ENCODE data around the gene OR6P1.

The OR6P1 gene

DNA sequence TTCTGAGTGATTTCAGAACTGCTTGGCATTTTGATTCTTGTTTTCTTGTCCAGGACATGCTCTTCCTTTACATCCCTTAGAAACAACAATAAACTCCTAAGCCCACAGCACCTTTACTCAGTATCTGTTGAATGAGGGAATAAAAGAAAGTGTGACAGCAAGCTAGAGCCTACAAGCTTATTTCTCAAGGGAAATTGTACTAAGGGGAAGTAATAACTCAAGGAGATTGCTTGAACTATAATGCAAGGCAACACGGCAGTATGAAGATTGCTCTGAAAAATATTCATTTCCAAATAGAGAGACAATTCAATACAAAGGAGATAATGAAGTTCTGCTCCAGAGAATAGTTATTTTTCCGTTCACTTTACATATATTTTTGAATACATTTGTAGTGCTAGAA lies 6.5 kb downstream of the OR6P1 start:
- Histone ChIP-seq H3K36me3 (no peaks in the 10 kb centered on the region), H3K4me1 (no peaks in the 10 kb centered on the region), H3K4me3 (ENCODE audit: low read depth, low read length) (no peak overlapping the region), H3K9me3 (no peaks in the 10 kb centered on the region; the same call in 1 of the 2 replicates), H3K27me3 (no peaks in the 10 kb centered on the region)
- no peak for TF ChIP-seq CTCF (IDR thresholded peaks at IDR 0.05; ENCODE audit: low read depth, low read length)
- no peak for DNase-seq

GRCh38 chr1:158559696-158560095 lies 10.7 kb downstream of the OR6P1 start:
- no peaks in the 10 kb centered on the region for H3K36me3 ChIP-seq
- no peaks in the 10 kb centered on the region for H3K4me1 ChIP-seq
- DNase-seq, result no peak
- no peaks in the 10 kb centered on the region for H3K27me3 ChIP-seq
- no peak overlapping the region for H3K4me3 ChIP-seq (ENCODE audit: low read depth, low read length)
- H3K9me3 ChIP-seq, result no peaks in the 10 kb centered on the region; the same call in 1 of the 2 replicates
- no peak for TF ChIP-seq CTCF (IDR thresholded peaks at IDR 0.05; ENCODE audit: low read depth, low read length)

DNA sequence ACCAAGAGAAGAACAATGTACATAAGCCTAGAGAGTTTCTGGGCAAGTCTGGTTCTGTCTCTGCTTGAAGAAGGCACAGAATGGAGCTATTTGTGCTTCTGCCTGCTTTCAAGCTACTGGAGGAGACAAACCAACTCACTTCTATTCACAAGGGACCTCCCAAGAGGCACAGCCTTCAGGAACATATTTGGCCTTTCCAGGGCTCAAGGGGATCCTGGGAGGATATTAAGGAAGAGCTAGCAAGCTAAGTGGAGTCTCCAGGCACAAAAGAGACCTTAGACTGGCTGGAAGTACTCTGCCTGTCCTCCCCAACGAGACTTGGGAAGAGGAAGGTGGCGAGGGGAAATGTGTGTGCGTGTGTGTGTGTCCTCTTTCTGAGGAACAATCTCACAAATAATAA lies 16.0 kb downstream of the OR6P1 start, which contains the start of gene OR6Y1:
OR6Y1 (minus strand) TSS at position 54 of the 400 bp plus-strand sequence. CDS start 6,300 bp downstream, outside the sequence.
- H3K9me3 ChIP-seq, result no peaks in the 10 kb centered on the region
- H3K36me3 ChIP-seq, result no peaks in the 10 kb centered on the region
- H3K4me1 ChIP-seq, result no peaks in the 10 kb centered on the region
- no peak for DNase-seq
- no peak for TF ChIP-seq CTCF (IDR thresholded peaks at IDR 0.05; ENCODE audit: low read depth, low read length)
- H3K27me3 ChIP-seq, result no peaks in the 10 kb centered on the region
- no peak within 1 kb of the TSS for H3K4me3 ChIP-seq (ENCODE audit: low read depth, low read length)

DNA sequence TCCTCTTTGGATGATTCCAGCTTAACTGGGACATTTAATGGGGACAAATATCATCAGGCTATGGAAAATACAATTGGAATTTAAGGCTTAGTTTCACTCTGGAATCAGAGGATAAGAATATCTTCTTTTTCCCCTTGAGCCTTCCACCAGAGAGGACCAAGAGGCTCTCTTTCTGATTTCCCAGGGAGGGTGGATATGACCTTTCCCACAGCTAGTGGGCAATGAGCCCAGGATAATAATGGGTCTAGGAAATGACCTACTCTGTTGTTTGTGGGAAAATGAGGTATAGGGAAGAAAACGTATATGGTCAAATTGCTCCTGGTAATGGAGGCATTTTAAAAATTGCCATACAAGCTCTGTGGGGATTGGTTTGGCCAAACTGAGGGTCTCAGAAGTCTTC lies 18.1 kb downstream of the OR6P1 start:
- no peak for DNase-seq
- no peaks in the 10 kb centered on the region for H3K27me3 ChIP-seq
- no peak overlapping the region for H3K4me3 ChIP-seq (ENCODE audit: low read depth, low read length)
- no peak for TF ChIP-seq CTCF (IDR thresholded peaks at IDR 0.05; ENCODE audit: low read depth, low read length)
- no peaks in the 10 kb centered on the region for H3K4me1 ChIP-seq
- H3K9me3 ChIP-seq, result no peaks in the 10 kb centered on the region
- no peaks in the 10 kb centered on the region for H3K36me3 ChIP-seq

GRCh38 chr1:158547533-158547932 lies 22.8 kb downstream of the OR6P1 start:
- no peak for TF ChIP-seq CTCF (IDR thresholded peaks at IDR 0.05; ENCODE audit: low read depth, low read length)
- Histone ChIP-seq H3K9me3 (no peaks in the 10 kb centered on the region), H3K36me3 (no peaks in the 10 kb centered on the region), H3K4me3 (ENCODE audit: low read depth, low read length) (no peak overlapping the region), H3K27me3 (no peaks in the 10 kb centered on the region), H3K4me1 (no peaks in the 10 kb centered on the region)
- no peak for DNase-seq

DNA sequence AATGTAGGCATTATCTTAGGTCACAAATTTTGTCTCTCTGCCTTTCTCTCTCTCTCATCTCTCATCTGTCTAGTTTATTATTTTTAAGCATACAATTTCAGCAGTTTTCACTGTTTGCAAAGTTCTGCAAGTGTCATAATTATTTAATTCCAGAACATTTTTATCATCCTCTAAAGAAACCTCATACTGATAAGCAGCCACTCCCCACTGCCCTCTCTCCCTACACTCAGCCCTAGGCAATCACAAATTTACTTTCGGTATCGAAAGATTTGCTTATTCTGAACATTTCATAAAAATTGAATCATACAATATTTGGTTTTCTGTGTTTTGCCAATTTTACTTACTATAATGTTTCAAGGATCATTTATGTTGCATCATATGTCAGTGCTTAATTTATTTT lies 32.8 kb downstream of the OR6P1 start:
- no peaks in the 10 kb centered on the region for H3K9me3 ChIP-seq
- H3K36me3 ChIP-seq, result no peaks in the 10 kb centered on the region
- no peak for TF ChIP-seq CTCF (IDR thresholded peaks at IDR 0.05; ENCODE audit: low read depth, low read length)
- no peaks in the 10 kb centered on the region for H3K4me1 ChIP-seq
- no peak for DNase-seq
- H3K27me3 ChIP-seq, result no peaks in the 10 kb centered on the region
- no peak overlapping the region for H3K4me3 ChIP-seq (ENCODE audit: low read depth, low read length)

Measured in BE2C (cell line).